Ovary (tissue), 9 donors: ENCODE results near the gene UXT. TPM values are rescaled to one million over a fixed set of nuclear protein-coding genes. Genes with fewer than 3 reads are reported as not detected.

Experiments
- DNase-seq, 5 donors: peaks; one replicate each; pipeline ENCODE4 v3.0.0-alpha.2; 2019 to 2020
- H3K27ac ChIP-seq, 2 donors: fragments of 200-600 bp; one replicate each; pipeline versions ENCODE4 v1.5.1 to v1.8.0; 2019 to 2022
- H3K27me3 ChIP-seq: fragments of 200-600 bp; one replicate; pipeline ENCODE4 v1.8.0; 2022
- H3K36me3 ChIP-seq: fragments of 200-600 bp; sonication (generic); one replicate; pipeline ENCODE4 v1.5.1; 2019
- H3K4me1 ChIP-seq: one replicate; pipeline ENCODE4 v1.8.1; 2013; ENCODE audit warnings: mild to moderate bottlenecking, moderate library complexity; ENCODE audit not compliant: insufficient read depth
- H3K4me3 ChIP-seq: fragments of 200-600 bp; sonication (generic); one replicate; pipeline ENCODE4 v1.5.1; 2017
- H3K9me3 ChIP-seq, 2 donors: fragments of 200-600 bp in 1 of 2; sonication (generic) in 1 of 2; one replicate each; pipeline versions ENCODE4 v1.5.1 to v1.8.1; 2013 to 2019; ENCODE audit warnings: mild to moderate bottlenecking in 1 of 2, moderate library complexity in 1 of 2
- EP300 ChIP-seq: sonication (generic); formaldehyde crosslinking; IDR thresholded peaks from one replicate; pipeline ENCODE4 v1.6.1; 2017; ENCODE audit warnings: antibody characterized with exemption
- POLR2A ChIP-seq: fragments of 450-650 bp; IDR thresholded peaks from one replicate; pipeline ENCODE4 v1.6.1; 2017; ENCODE audit warnings: antibody characterized with exemption, mild to moderate bottlenecking, moderate library complexity
- WGBS, 3 donors: extraction: QIAGEN DNeasy Blood & Tissue Kit in 1 of 3; methylation state at CpG; one replicate each; pipeline versions ENCODE4 v1.1.5 to v1.1.7; 2013 to 2017; 5-methylcytosine and 5-hydroxymethylcytosine counted together
- intact Hi-C, 4 donors: fragments of 100-400 bp; cut with DNase I; formaldehyde crosslinking; loops; one replicate each; pipeline versions ENCODE4 v1.11.0 to v1.15.1; 2022 to 2023
- polyA plus RNA-seq, 2 donors: library from polyadenylated mRNA; stranded (reverse); fragments of 200-250 nt in 1 of 2; fragments of 350-450 nt in 1 of 2; fragmentation: Illumina TruSeq in 1 of 2; extraction: RNeasy Lipid Tissue Mini Kit (QIAGEN cat#74804) in 1 of 2; gene quantifications; one replicate each; pipeline ENCODE4 v1.2.3, GENCODE V29; 2013 to 2014
- total RNA-seq, 7 donors: library from RNA; depleted of rRNA in 2 of 7; stranded (reverse); fragments of >200 nt in 2 of 7; fragmentation: NEBNext Ultra II Directional in 3 of 7; extraction: Animal tissue kit (Norgen Biotek cat#: 25700) in 3 of 7; gene quantifications; one replicate each; pipeline versions ENCODE4 v1.1.0 to v1.2.4, GENCODE V29; 2016 to 2023
- TF ChIP-seq, protein P1 (sequence below), 3 donors: fragments of 450-650 bp in 2 of 3; fragments of 200-600 bp in 1 of 3; IDR thresholded peaks; one replicate each; pipeline versions ENCODE4 v1.5.1 to v1.8.0; 2016 to 2022; ENCODE audit warnings: antibody characterized with exemption in 3 of 3, mild to moderate bottlenecking in 1 of 3
- donor health status: DM: no; HTN: no; CAD: no; lungs with moderate emphysema.
- donor health status: DM: no; HTN: no; CAD: no.
- donor health status: Bipolar disorder and iron deficiency.
- donor health status: DM: yes; HTN: yes; CAD: no.
- donor health status: DM: no; HTN: no; CAD: no.
- donor health status: DM: yes; HTN: yes; CAD: no.

Gene UXT
- total and polyA plus RNA-seq, 9 donors, result 114 to 235 (median 151) TPM

DNA sequence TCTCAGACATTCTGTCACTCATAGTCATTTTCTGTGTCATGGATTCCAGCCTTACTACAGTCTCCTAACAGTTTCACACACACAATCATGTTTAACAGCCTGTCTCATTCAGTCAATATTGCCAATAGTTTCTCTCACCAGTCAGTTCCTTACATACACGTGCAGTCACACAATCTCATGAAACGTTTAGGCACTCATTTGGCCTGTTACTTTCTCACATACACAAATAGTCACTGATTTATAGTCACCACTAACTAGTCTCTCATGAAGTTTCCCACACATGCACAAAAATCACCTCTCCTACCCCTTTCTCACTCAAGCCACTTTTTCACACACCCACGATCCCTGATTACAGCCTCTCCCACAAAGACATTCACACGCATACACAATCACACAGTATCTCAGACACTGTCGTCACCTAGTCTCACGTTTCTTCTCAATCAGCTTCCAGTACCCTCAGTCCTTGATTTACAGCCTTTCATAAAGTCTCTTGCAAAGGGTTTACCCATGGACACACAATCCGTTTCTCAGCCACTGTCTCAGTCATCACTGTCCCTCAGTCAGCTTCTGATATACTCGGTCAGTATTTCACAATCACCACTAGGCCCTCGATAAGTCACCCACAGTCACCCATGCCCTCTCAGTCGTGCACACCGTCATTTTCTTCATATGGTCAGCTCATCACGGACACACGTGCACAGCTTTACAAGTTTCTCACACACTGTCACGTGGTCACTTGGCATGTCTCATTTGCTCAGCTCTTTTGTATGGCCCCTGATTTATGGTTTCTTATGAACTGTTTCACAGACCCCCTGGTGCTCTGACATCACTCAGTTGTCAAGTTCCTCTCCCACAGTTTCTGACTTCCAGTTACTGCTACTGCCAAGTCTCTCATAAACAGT is 25.0 kb downstream of the UXT start:
- Histone ChIP-seq H3K4me3 (no peak overlapping the region), H3K36me3 (no peaks in the 10 kb centered on the region), H3K27ac (no peak overlapping the region), H3K27me3 (no peaks in the 10 kb centered on the region), H3K4me1 (no peaks in the 10 kb centered on the region), H3K9me3 (no peaks in the 10 kb centered on the region)
- TF ChIP-seq, protein P1, sequence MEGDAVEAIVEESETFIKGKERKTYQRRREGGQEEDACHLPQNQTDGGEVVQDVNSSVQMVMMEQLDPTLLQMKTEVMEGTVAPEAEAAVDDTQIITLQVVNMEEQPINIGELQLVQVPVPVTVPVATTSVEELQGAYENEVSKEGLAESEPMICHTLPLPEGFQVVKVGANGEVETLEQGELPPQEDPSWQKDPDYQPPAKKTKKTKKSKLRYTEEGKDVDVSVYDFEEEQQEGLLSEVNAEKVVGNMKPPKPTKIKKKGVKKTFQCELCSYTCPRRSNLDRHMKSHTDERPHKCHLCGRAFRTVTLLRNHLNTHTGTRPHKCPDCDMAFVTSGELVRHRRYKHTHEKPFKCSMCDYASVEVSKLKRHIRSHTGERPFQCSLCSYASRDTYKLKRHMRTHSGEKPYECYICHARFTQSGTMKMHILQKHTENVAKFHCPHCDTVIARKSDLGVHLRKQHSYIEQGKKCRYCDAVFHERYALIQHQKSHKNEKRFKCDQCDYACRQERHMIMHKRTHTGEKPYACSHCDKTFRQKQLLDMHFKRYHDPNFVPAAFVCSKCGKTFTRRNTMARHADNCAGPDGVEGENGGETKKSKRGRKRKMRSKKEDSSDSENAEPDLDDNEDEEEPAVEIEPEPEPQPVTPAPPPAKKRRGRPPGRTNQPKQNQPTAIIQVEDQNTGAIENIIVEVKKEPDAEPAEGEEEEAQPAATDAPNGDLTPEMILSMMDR (IDR thresholded peaks at IDR 0.05), result no peak
- TF ChIP-seq EP300 (no peak), POLR2A (no peak)
- no peak for DNase-seq
- WGBS, 3 donors, result 60 to 68% (median 67%) methylated on average over 14 of the region's 14 CpGs
- intact Hi-C loops, result loop anchor here in 1 of 4 donors (10.0 kb wide), 1 partner anchor 99 kb away; no protein-coding TSS in a partner anchor

DNA sequence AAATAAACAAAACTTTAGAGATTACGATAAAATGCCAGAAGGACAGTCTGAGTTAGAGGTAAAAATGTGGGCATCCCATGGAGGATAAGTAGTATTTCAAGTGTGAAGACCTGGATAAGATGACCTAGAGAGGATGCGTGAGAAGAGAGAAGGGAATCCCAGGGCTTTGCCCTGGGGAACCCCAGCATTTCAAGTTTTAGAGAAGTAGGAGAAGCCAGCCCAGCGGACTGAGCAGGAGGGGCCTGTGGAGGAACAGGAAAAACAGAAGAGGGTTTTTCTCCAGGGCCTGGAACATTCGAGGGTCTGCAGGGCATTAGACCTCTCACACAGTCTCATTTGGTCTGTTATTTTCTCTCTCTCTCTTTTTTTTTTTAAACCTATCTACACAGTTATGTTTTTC is 26.3 kb downstream of the UXT start:
- no peak for DNase-seq
- Histone ChIP-seq H3K9me3 (no peaks in the 10 kb centered on the region), H3K36me3 (no peaks in the 10 kb centered on the region), H3K4me1 (no peaks in the 10 kb centered on the region), H3K27me3 (no peaks in the 10 kb centered on the region), H3K27ac (no peak overlapping the region), H3K4me3 (no peak overlapping the region)
- 55 to 67% (median 62%) methylated on average over 4 of the region's 4 CpGs for whole genome bisulfite sequencing, 3 donors
- intact Hi-C loops, result loop anchor here in 1 of 4 donors (10.0 kb wide), 1 partner anchor 98 kb away; no protein-coding TSS in a partner anchor
- TF ChIP-seq, protein P1 (IDR thresholded peaks at IDR 0.05), result no peak
- TF ChIP-seq EP300 (no peak), POLR2A (no peak)

DNA sequence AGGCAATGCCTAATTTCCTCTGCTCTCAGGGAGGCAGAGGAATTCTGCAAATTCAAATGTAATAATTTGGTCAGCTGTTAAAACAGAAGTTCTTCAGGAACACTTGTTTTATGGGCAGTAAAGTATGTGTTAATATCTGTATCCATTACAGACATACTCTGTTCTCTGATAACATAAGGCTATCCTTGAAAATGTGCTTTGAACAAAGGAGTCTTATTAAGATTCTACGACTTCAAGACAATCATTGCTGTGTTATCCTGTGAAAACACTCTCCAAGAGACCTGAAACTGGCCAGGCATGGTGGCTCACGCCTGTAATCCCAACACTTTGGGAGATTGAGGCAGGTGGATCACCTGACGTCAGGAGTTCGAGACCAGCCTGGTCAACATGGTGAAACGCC is 27.3 kb downstream of the UXT start:
- Histone ChIP-seq H3K36me3 (no peaks in the 10 kb centered on the region), H3K9me3 (no peaks in the 10 kb centered on the region), H3K27ac (no peak overlapping the region), H3K4me1 (no peaks in the 10 kb centered on the region), H3K27me3 (no peaks in the 10 kb centered on the region), H3K4me3 (no peak overlapping the region)
- 58 to 66% (median 59%) methylated on average over 5 of the region's 5 CpGs for WGBS, 3 donors
- DNase-seq, result no peak
- intact Hi-C loops, result loop anchor here in 1 of 4 donors (10.0 kb wide), 1 partner anchor 97 kb away; no protein-coding TSS in a partner anchor
- no peak for TF ChIP-seq POLR2A
- TF ChIP-seq, protein P1 (IDR thresholded peaks at IDR 0.05), result no peak
- TF ChIP-seq EP300, result no peak

DNA sequence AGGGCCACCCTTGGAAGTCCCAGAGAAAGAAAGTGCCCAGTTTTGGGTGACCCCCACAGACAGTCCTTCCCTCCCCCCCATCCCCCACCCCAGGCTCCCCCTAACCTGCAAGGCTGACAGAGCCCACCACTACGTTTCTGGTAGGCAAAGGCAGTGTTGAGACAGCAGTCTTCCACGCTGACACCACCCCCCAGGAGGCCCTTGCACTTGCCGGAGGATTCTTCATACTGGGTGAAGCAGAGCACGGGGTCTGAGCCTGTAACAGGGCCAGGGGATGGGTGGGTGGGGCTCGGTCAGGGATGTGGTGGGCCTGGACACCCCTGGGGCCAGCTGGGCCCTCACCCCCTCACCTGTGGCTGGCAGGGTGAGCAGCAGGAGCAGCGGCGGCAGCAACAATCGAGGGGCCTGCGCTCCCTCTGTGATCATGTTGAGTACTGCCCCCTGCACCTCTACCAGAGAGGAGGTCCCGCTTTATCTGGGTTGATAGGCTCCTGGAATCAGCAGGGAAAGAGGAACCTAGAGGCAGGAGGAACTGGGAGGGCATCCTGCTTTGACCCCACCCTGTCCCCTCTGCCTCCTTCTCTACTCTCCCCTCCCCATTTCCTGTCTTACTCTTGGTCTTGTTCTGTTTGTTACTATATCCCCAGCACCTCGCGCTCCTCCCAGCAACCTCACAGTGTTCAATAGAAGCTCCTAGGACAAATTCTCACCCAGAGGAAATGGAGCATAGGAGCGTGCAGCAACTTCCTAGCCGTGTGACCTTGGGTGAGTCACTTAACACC is 29.4 kb downstream of the UXT start, which contains the start of gene CFP:
Gene CFP, minus strand, starts transcription at position 512 of the 782 bp plus-strand sequence. Its CDS starts 86 bp downstream, at position 426.
- no peak for DNase-seq

More for the DNA sequence above, 29.4 kb downstream of the UXT start, which contains the start of gene CFP:
- H3K4me3 ChIP-seq, result no peak within 1 kb of the TSS
- WGBS, 3 donors, result 49 to 58% (median 57%) methylated on average over 14 of the region's 14 CpGs
- no peaks in the 10 kb centered on the region for H3K36me3 ChIP-seq
- H3K4me1 ChIP-seq, result no peaks in the 10 kb centered on the region
- intact Hi-C loops, result loop anchor here in 1 of 4 donors (10.0 kb wide), 1 partner anchor 95 kb away; no protein-coding TSS in a partner anchor
- no peak within 1 kb of the TSS for H3K27ac ChIP-seq
- no peaks in the 10 kb centered on the region for H3K9me3 ChIP-seq
- H3K27me3 ChIP-seq, result no peaks in the 10 kb centered on the region
- TF ChIP-seq POLR2A (no peak), EP300 (no peak)
- TF ChIP-seq, protein P1 (IDR thresholded peaks at IDR 0.05), result no peak
